ENCODE data around the gene CPN2.

The CPN2 gene

GRCh38 chr3:194351080-194351672 is at the start of gene CPN2:
Gene CPN2 (minus strand): TSS chr3:194351328. CDS start chr3:194342702, 8,626 bp downstream.
- no peak for DNase-seq (ENCODE audit: low read depth in 3 of 3)

GRCh38 chr3:194399874-194400411 is 48.8 kb upstream of the CPN2 start:
- no peak for DNase-seq (ENCODE audit: low read depth in 3 of 3)

GRCh38 chr3:194399166-194399565 is 48.0 kb upstream of the CPN2 start, which contains the start of gene GP5:
Gene GP5 (minus strand): TSS chr3:194399266. CDS start chr3:194398282, 984 bp downstream.
- no peak for DNase-seq (ENCODE audit: low read depth in 3 of 3)

- DNase-seq (ENCODE audit: low read depth in 3 of 3) = no peak
These were observed 46.7 kb upstream of the CPN2 start for GRCh38 chr3:194397757-194398312.

- no peak for DNase-seq (ENCODE audit: low read depth in 3 of 3)
These were observed 46.0 kb upstream of the CPN2 start for GRCh38 chr3:194396859-194397756.

GRCh38 chr3:194396539-194396858 is 45.4 kb upstream of the CPN2 start:
- DNase-seq (ENCODE audit: low read depth in 3 of 3) = no peak

GRCh38 chr3:194395778-194396538 is 44.8 kb upstream of the CPN2 start:
- peak in 2 of 3 donors; percentile 41 to 48 for DNase-seq (ENCODE audit: low read depth in 3 of 3)

- no peak for DNase-seq (ENCODE audit: low read depth in 3 of 3)
These were observed 44.1 kb upstream of the CPN2 start for GRCh38 chr3:194395212-194395611.

GRCh38 chr3:194392576-194392975 is 41.4 kb upstream of the CPN2 start:
- DNase-seq (ENCODE audit: low read depth in 3 of 3) = no peak

- DNase-seq (ENCODE audit: low read depth in 3 of 3) = no peak
These were observed 39.7 kb upstream of the CPN2 start for GRCh38 chr3:194390835-194391234.

GRCh38 chr3:194389269-194389668 is 38.1 kb upstream of the CPN2 start:
- DNase-seq (ENCODE audit: low read depth in 3 of 3) = no peak

GRCh38 chr3:194387926-194388418 is 36.8 kb upstream of the CPN2 start:
- no peak for DNase-seq (ENCODE audit: low read depth in 3 of 3)

GRCh38 chr3:194387276-194387675 is 36.1 kb upstream of the CPN2 start:
- DNase-seq (ENCODE audit: low read depth in 3 of 3) = no peak

GRCh38 chr3:194386648-194387047 is 35.5 kb upstream of the CPN2 start:
- DNase-seq (ENCODE audit: low read depth in 3 of 3) = no peak

GRCh38 chr3:194386066-194386465 is 34.9 kb upstream of the CPN2 start:
- DNase-seq (ENCODE audit: low read depth in 3 of 3) = no peak

GRCh38 chr3:194384569-194385001 is 33.5 kb upstream of the CPN2 start:
- DNase-seq (ENCODE audit: low read depth in 3 of 3) = no peak

- DNase-seq (ENCODE audit: low read depth in 3 of 3) = no peak
These were observed 33.0 kb upstream of the CPN2 start for GRCh38 chr3:194384156-194384555.

GRCh38 chr3:194383276-194383940 is 32.3 kb upstream of the CPN2 start:
- DNase-seq (ENCODE audit: low read depth in 3 of 3) = no peak

- DNase-seq (ENCODE audit: low read depth in 3 of 3) = no peak
These were observed 31.7 kb upstream of the CPN2 start for GRCh38 chr3:194382892-194383223.

GRCh38 chr3:194382196-194382891 is 31.2 kb upstream of the CPN2 start:
- no peak for DNase-seq (ENCODE audit: low read depth in 3 of 3)

GRCh38 chr3:194381460-194381875 is 30.3 kb upstream of the CPN2 start:
- DNase-seq (ENCODE audit: low read depth in 3 of 3) = no peak
